Right cardiac atrium (tissue), 5 donors: Measurements from ENCODE around the gene EMCN. TPM values are rescaled to one million over a fixed set of nuclear protein-coding genes. Genes with fewer than 3 reads are reported as not detected.
"Not testable (repeated sequence)": the region's sequence is repeated elsewhere in the genome, so short reads cannot be mapped to it uniquely, and the experiment has no call there.

Source experiments
- ATAC-seq, 2 donors: fragments of 200-7000 bp; cut with Tn5 transposase; one replicate each; pipeline versions ENCODE4 v1.8.0 to v1.9.1; 2020; ENCODE audit warnings: moderate library complexity in 2 of 2, mild to moderate bottlenecking in 1 of 2
- DNase-seq, 3 donors: peaks; one replicate each; pipeline ENCODE4 v3.0.0-alpha.2; 2020
- H3K27ac ChIP-seq: one replicate; pipeline ENCODE4 v1.5.1; 2013; ENCODE audit warnings: mild to moderate bottlenecking, low read length, control low read depth, moderate library complexity
- H3K27me3 ChIP-seq: one replicate; pipeline ENCODE4 v1.6.1; 2013; ENCODE audit not compliant: control insufficient read depth, insufficient read depth
- H3K4me1 ChIP-seq: one replicate; pipeline ENCODE4 v1.6.1; 2013; ENCODE audit warnings: low read length; ENCODE audit not compliant: control insufficient read depth, insufficient read depth
- H3K4me3 ChIP-seq: one replicate; pipeline ENCODE4 v1.5.1; 2013; ENCODE audit warnings: low read length, control low read depth
- H3K9me3 ChIP-seq: one replicate; pipeline ENCODE4 v1.6.1; 2013; ENCODE audit warnings: low read length; ENCODE audit not compliant: control insufficient read depth
- WGBS: extraction: QIAGEN DNeasy Blood & Tissue Kit; methylation state at CpG from one replicate; pipeline ENCODE4 v1.1.7; 2013; 5-methylcytosine and 5-hydroxymethylcytosine counted together
- intact Hi-C, 4 donors: fragments of 100-400 bp; cut with DNase I; formaldehyde crosslinking; loops; one replicate each; pipeline versions ENCODE4 v1.11.0 to v1.14.0; 2022 to 2023
- polyA plus RNA-seq: library from polyadenylated mRNA; stranded (reverse); fragments of 200-250 nt; gene quantifications from one replicate; pipeline ENCODE4 v1.2.3, GENCODE V29; 2013
- total RNA-seq, 4 donors: library from RNA; stranded (reverse); fragmentation: NEBNext Ultra II Directional; extraction: Animal tissue kit (Norgen Biotek cat#: 25700); gene quantifications; one replicate each; pipeline ENCODE4 v1.2.1, GENCODE V29; 2021
- donor health status: healthy with polysubstance abuse.
- donor health status: DM: no; HTN: yes; CAD: no.
- donor health status: DM: no; HTN: no; CAD: no.
- donor health status: DM: no; HTN: yes; CAD: no; lungs with severe emphysema.
- donor health status: DM: yes; HTN: yes; CAD: no.

EMCN gene
- total and polyA plus RNA-seq, 5 donors, result 21.8 to 44.9 (median 41.3) TPM

DNA sequence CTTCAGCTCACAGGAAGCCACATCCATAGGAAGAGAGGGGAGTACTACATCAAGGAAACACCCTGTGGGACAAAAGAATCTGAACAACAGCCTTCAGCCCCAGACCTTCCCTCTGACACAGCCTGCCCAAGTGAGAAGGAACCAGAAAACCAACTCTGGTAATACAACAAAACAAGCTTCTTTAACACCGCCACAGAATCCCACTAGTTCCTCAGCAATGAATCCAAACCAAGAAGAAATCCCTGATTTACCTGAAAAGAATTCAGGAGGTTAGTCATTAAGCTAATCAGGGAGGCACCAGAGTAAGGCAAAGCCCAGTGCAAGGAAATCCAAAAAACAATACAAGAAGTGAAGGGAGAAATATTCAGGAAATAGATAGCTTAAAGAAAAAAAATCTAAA is 137.4 kb downstream of the EMCN start:
- WGBS, result 91% methylated on average over 1 of the region's 1 CpG
- ATAC-seq, H3K4me1 ChIP-seq, DNase-seq, H3K9me3 ChIP-seq, H3K4me3 ChIP-seq, H3K27me3 ChIP-seq, H3K27ac ChIP-seq, intact Hi-C loops: not testable (repeated sequence)

DNA sequence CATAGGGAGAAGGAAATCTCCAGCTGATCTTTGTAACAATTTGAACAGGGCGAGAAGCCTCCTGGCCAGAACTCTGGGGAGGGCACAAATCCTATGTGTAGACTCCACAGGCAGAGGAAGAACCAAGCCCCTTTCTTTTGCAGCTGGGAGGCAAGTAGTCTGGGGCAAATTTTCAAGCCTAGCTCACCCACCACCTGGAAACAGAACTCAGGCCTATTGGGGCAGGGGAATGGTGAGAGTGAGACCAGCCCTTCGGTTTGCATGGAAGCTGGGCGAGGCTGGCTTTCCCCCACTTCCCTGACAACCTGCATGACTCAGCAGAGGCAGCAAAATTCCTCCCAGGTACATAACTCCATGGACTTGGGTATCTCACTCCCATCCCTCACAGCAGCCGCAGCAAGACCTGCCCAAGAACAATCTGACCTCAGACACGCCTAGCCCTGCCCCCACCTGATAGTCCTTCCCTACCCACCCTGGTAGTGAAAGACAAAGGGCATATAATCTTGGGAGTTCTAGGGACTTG is 138.2 kb downstream of the EMCN start:
- ATAC-seq, result no peak
- DNase-seq, result no peak
- Histone ChIP-seq H3K27ac (no peak overlapping the region), H3K4me3 (no peak overlapping the region), H3K9me3 (no peaks in the 10 kb centered on the region), H3K27me3 (no peaks in the 10 kb centered on the region), H3K4me1 (no peaks in the 10 kb centered on the region)
- intact Hi-C loops, result no loop called here
- WGBS, result 85% methylated on average over 5 of the region's 5 CpGs

DNA sequence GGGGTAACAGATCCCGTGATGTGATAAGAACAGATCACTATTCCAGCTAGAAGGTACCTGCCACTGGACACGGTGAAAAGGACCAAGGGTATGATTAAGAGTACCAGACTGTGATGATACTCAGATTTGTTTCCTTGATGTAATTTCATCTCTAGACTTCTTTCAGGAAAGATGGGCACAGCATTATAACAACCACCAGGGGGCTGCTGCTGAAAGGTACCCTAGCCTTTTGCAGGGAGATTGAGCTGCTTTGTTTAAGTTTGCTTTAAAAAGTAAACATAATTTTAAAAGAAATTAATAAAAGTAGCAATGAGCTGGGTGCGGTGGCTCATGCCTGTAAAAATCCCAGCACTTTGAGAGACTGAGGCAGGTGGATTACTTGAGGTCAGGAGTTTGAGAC is 145.4 kb downstream of the EMCN start:
- no peaks in the 10 kb centered on the region for H3K27me3 ChIP-seq
- H3K4me3 ChIP-seq, result no peak overlapping the region
- ATAC-seq (no peak), DNase-seq (no peak)
- no peak overlapping the region for H3K27ac ChIP-seq
- H3K9me3 ChIP-seq, result no peaks in the 10 kb centered on the region
- H3K4me1 ChIP-seq, result no peaks in the 10 kb centered on the region
- 86% methylated on average over 3 of the region's 3 CpGs for WGBS
- intact Hi-C loops, result no loop called here

DNA sequence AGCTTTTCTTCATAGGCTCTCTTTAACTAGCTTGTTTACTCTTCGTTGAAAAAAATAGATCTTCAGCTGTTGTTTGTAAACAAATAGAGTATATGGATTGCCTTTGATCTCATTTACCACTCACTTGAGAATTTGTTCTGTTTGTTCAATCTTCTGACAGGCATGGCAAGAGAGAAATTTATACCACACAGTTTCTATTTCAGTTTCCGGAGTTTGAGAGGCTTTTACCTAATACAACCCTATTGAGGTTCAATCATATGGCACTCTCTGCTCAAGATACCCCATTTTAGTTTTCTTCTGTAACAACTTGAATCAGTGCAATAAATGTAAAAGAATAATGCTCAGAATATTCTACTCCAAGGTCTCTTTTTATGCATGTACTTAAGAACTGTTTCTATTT is 148.0 kb downstream of the EMCN start:
- Histone ChIP-seq H3K4me3 (no peak overlapping the region), H3K9me3 (no peaks in the 10 kb centered on the region), H3K27ac (no peak overlapping the region), H3K27me3 (no peaks in the 10 kb centered on the region), H3K4me1 (no peaks in the 10 kb centered on the region)
- intact Hi-C loops, result no loop called here
- 90% methylated on average over 2 of the region's 2 CpGs for WGBS
- DNase-seq (no peak), ATAC-seq (no peak)

DNA sequence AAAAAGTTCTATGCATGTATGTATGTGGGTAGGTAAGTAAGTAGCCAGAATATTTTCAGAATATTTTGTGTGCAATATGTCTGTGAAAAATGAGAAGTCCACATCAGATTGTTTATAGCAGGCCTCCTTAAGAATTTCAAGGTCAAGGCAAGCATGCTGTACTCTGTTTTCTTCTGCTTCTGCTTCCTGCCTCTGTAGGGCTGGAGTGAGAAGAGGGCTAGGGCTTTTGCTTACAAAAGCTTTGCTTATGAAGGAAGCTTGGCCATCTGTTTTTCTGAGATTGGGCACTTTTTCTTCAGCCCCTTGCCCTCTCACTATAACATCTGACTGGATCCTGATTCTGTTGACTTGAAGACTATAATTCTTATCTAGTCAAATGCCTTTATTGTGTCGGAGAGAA is 150.4 kb downstream of the EMCN start:
- no peaks in the 10 kb centered on the region for H3K4me1 ChIP-seq
- no peak for ATAC-seq
- no peak for DNase-seq
- no peak overlapping the region for H3K4me3 ChIP-seq
- H3K9me3 ChIP-seq, result no peaks in the 10 kb centered on the region
- WGBS, result 51% methylated on average over 1 of the region's 1 CpG
- intact Hi-C loops, result no loop called here
- H3K27me3 ChIP-seq, result no peaks in the 10 kb centered on the region
- no peak overlapping the region for H3K27ac ChIP-seq

DNA sequence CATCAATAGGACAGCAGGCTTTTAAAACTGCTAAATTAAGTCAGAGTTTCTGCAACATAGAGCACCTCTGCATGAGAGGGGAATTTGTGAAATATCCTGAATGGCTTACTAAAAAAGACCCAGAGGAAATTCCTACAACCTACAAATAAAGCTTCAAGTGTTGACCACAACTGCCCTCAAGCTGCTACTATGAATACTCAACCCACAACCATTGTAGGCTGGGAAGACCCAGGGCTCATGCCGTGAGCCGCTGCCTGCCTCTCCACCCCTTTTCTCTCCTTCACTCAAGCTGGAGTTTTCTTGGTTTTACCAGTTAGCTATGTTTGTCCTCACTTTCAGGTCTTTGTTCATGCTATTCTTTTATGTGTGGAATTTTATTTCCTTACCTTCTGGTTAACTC is 151.6 kb downstream of the EMCN start:
- H3K9me3 ChIP-seq, result no peaks in the 10 kb centered on the region
- no peak for DNase-seq
- no peak overlapping the region for H3K27ac ChIP-seq
- no peaks in the 10 kb centered on the region for H3K27me3 ChIP-seq
- intact Hi-C loops, result no loop called here
- 51% methylated on average over 2 of the region's 2 CpGs for WGBS
- H3K4me3 ChIP-seq, result no peak overlapping the region
- ATAC-seq, result no peak
- H3K4me1 ChIP-seq, result no peaks in the 10 kb centered on the region

DNA sequence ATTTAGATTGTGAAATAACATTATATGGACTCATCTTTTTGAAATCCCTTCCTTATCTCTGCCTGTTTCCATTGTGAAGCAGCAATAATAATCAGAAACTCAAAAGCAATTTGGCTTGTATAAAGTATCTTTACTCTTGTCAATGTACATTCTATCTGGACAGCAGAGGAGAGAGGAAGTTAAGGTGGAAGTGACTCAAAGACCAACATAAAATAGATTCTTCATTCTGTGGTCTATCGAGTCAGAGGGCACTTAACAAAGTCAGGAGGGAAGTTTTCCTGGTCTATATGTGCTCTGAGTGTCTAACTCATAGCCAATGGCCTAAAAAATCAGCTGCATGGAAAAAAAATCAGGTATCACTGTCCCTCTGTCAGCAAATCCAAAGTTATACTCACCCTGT is 155.5 kb downstream of the EMCN start:
- Histone ChIP-seq H3K27ac (no peak overlapping the region), H3K4me3 (no peak overlapping the region), H3K9me3 (no peaks in the 10 kb centered on the region), H3K4me1 (no peaks in the 10 kb centered on the region), H3K27me3 (no peaks in the 10 kb centered on the region)
- ATAC-seq (no peak), DNase-seq (no peak)
- intact Hi-C loops, result no loop called here
- 65% methylated on average over 1 of the region's 1 CpG for WGBS

DNA sequence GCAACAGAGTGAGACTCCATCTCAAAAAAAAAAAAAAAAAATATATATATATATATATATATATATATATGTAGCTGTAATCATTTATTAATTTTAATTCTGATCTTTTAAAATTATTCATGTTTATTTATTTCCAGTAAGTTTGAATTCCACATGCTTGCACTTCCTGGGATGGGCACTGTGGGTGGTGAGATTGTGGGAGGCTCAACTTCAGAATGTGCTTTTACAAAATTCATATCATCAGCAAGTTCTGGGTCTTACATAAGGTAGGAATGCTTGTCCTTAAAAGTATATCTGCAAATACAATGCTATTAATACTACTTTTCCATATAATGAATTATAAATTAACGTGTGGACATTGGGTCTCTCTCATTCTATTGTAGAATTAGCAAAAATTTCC is 156.5 kb downstream of the EMCN start:
- no peak for DNase-seq
- Histone ChIP-seq H3K27ac (no peak overlapping the region), H3K4me3 (no peak overlapping the region), H3K4me1 (no peaks in the 10 kb centered on the region), H3K9me3 (no peaks in the 10 kb centered on the region), H3K27me3 (no peaks in the 10 kb centered on the region)
- intact Hi-C loops, result no loop called here
- no peak for ATAC-seq
- 91% methylated on average over 1 of the region's 1 CpG for WGBS

DNA sequence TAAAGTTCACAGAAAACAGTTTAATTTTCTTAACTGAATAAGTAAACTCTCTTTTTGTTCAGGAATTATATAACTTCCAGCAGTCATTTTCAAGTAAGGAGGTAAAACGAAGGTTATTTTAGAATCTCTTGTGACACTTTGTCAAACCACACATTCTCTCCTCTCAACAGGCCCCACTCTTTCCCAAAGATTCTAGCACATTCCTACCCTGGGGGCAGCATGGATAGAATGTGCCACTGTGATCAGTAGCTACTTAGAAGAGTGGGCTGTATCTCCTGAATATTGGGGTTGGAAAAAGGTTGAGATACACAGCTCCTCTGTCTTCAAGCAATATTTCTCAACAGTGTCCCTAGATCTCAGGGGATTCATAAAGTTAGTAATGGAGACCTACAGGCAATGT is 157.6 kb downstream of the EMCN start:
- 58% methylated on average over 1 of the region's 1 CpG for WGBS
- DNase-seq (no peak), ATAC-seq (no peak)
- Histone ChIP-seq H3K4me1 (no peaks in the 10 kb centered on the region), H3K4me3 (no peak overlapping the region), H3K27me3 (no peaks in the 10 kb centered on the region), H3K27ac (no peak overlapping the region), H3K9me3 (no peaks in the 10 kb centered on the region)
- intact Hi-C loops, result no loop called here

DNA sequence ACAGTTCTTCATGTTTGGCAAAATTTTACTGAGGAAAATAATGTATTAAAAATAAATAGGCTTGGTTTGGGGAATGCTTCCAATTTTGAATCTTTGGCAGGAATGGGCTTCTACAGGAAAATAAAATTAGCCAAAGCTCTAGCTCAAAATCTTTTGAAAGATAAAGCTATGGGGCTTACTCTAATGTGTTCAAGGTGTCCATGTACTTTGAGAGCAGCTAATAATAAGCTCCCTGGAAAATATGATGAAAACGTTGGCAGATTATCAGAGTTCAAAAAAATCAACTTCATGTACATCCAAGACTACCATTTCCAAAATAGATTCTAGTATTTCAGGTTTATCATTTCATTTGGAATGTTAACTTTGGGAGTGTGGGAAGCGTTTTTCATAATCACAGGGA is 158.4 kb downstream of the EMCN start:
- Histone ChIP-seq H3K4me3 (no peak overlapping the region), H3K27me3 (no peaks in the 10 kb centered on the region), H3K27ac (no peak overlapping the region), H3K9me3 (no peaks in the 10 kb centered on the region), H3K4me1 (no peaks in the 10 kb centered on the region)
- no peak for ATAC-seq
- DNase-seq, result no peak
- intact Hi-C loops, result no loop called here
- WGBS, result 40% methylated on average over 2 of the region's 2 CpGs

DNA sequence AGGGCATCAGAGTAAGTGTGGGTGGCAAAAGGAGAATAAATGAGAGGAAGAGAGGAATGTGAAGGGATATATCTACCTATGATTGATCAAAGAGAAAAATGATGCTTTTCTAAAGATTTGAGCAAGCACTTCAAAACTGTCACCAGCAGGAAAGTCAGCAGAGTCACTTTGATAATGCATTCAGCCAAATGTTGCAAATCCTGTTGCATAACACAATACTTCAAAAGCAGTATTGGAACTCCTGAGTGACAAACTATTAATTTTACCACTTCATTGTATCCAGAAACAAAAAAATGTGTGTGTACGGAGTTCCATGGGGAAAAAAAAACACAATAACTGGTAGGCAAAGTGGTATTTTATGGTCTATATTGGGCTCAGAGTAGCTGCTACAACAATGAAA is 160.3 kb downstream of the EMCN start:
- Histone ChIP-seq H3K27me3 (no peaks in the 10 kb centered on the region), H3K27ac (no peak overlapping the region), H3K4me1 (no peaks in the 10 kb centered on the region), H3K9me3 (no peaks in the 10 kb centered on the region), H3K4me3 (no peak overlapping the region)
- WGBS, result 93% methylated on average over 1 of the region's 1 CpG
- intact Hi-C loops, result no loop called here
- no peak for DNase-seq
- ATAC-seq, result no peak

DNA sequence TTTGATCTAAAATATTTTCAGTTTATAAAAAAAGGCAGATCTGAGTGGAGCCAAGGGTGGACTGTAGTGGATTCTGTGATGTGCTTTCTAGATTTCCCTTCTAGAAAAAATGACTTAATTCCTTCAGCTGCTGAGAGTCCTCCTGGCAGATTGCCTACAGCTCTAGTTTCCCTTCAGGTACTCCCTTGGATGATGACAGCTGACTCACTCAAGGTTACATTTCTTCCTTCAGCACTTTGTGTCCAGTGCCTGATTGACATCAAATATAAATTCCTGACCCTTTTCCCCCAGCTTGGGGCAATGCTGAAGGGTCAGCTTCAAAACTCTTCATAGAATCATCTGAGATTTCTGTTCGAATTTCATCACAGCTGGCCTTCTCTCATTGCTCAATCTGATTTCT is 161.7 kb downstream of the EMCN start:
- H3K4me3 ChIP-seq, result no peak overlapping the region
- no peak for DNase-seq
- H3K27me3 ChIP-seq, result no peaks in the 10 kb centered on the region
- no peaks in the 10 kb centered on the region for H3K9me3 ChIP-seq
- no peak for ATAC-seq
- H3K27ac ChIP-seq, result no peak overlapping the region
- H3K4me1 ChIP-seq, result no peaks in the 10 kb centered on the region
- WGBS, result 82% methylated on average over 1 of the region's 1 CpG
- intact Hi-C loops, result no loop called here
